Bronchial epithelial cell (primary cell): ENCODE results near the gene TLCD3A. TPM values are rescaled to one million over a fixed set of nuclear protein-coding genes. Genes with fewer than 3 reads are reported as not detected.

Source experiments
- DNase-seq: peaks from one replicate; pipeline ENCODE4 v3.0.0-alpha.2; 2010; ENCODE audit warnings: low read depth
- FAIRE-seq: peaks from 2 replicates; lab custom pipeline; 2011; peaks lifted over from hg19 to GRCh38; lab: Jason Lieb, UNC
- H3K27me3 ChIP-seq: 2 replicates; pipeline ENCODE4 v1.5.1; 2011; ENCODE audit warnings: low read length; ENCODE audit not compliant: control insufficient read depth, insufficient read depth
- H3K36me3 ChIP-seq: 2 replicates; pipeline ENCODE4 v1.5.1; 2011; ENCODE audit warnings: low read length; ENCODE audit not compliant: control insufficient read depth, insufficient read depth
- H3K4me3 ChIP-seq: 2 replicates; pipeline ENCODE4 v1.5.1; 2011; ENCODE audit warnings: mild to moderate bottlenecking, low read depth, low read length, control low read depth
- CTCF ChIP-seq: IDR thresholded peaks from 2 replicates; pipeline ENCODE4 v1.5.1; 2011; ENCODE audit warnings: mild to moderate bottlenecking, moderate library complexity, low read length, control low read depth, inconsistent platforms; ENCODE audit not compliant: insufficient read depth, severe bottlenecking
- total RNA-seq: library from RNA; depleted of rRNA; stranded (reverse); fragments of >200 nt; gene quantifications from 2 replicates; pipeline ENCODE4 v1.2.1, GENCODE V29; 2014

Gene TLCD3A
- total RNA-seq, 1 donor from 2014 or later = 47.7 TPM

DNA sequence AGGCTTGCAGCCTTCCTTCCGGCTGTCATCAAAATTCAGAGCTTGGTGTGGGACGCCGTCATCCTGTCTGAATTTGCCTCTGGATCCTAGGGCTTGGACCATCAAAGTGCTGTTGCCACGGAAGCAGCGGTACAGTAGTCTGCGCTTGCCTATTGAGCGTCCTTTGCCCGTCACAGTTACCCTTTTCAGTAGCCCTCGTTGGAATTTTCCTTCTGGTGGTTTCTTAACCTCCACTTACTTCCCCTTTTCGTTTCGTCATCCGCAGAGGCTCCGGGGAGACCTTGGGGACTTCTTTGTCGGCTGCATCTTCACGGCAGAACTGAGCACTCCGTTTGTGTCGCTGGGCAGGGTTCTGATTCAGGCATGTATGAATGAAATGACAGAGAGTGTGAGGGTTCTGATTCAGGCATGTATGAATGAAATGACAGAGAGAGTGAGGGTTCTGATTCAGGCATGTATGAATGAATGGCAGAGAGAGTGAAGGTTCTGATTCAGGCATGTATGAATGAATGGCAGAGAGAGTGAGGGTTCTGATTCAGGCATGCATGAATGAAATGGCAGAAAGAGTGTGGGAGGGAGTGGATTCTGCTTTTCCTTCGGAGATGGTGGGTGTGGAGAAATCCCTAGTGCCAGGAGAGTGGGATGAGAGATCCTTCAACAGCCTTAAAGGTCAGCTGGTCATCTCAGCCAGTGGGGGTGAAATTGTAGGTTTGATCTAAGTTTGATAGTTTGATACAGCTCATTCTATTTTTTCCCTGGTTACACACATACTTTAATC lies 8.0 kb downstream of the TLCD3A start:
- Histone ChIP-seq H3K4me3 (no peak overlapping the region), H3K27me3 (no peaks in the 10 kb centered on the region), H3K36me3 (peaks cover 20% of the 10 kb centered on the region)
- TF ChIP-seq CTCF = no peak
- DNase-seq = no peak
- FAIRE-seq = peak; percentile 93

GRCh38 chr17:742147-742793 lies 9.9 kb downstream of the TLCD3A start:
- no peaks in the 10 kb centered on the region for H3K27me3 ChIP-seq
- peaks cover 31% of the 10 kb centered on the region for H3K36me3 ChIP-seq
- TF ChIP-seq CTCF = no peak
- FAIRE-seq (peak; percentile 84), DNase-seq (no peak)
- H3K4me3 ChIP-seq = no peak overlapping the region

- no peak for TF ChIP-seq CTCF
- no peak for DNase-seq
- peaks cover 35% of the 10 kb centered on the region for H3K36me3 ChIP-seq
- H3K4me3 ChIP-seq = no peak overlapping the region
- no peaks in the 10 kb centered on the region for H3K27me3 ChIP-seq
- no peak for FAIRE-seq
These were observed 10.7 kb downstream of the TLCD3A start for GRCh38 chr17:743139-743538.

GRCh38 chr17:744937-745336 lies 12.5 kb downstream of the TLCD3A start:
- Histone ChIP-seq H3K36me3 (peaks cover 34% of the 10 kb centered on the region), H3K4me3 (no peak overlapping the region), H3K27me3 (no peaks in the 10 kb centered on the region)
- no peak for FAIRE-seq
- TF ChIP-seq CTCF = no peak
- no peak for DNase-seq

GRCh38 chr17:745406-745805 lies 13.0 kb downstream of the TLCD3A start:
- H3K27me3 ChIP-seq = no peaks in the 10 kb centered on the region
- DNase-seq (no peak), FAIRE-seq (no peak)
- no peak overlapping the region for H3K4me3 ChIP-seq
- H3K36me3 ChIP-seq = peaks cover 31% of the 10 kb centered on the region
- no peak for TF ChIP-seq CTCF
